ENCODE measurements around the gene NMNAT3. TPM values are rescaled to one million over a fixed set of nuclear protein-coding genes. Genes with fewer than 3 reads are reported as not detected.

The NMNAT3 gene
- polyA plus RNA-seq, 1 of the 3 experiments (the other 2 are of a cell fraction) = not detected

GRCh38 chr3:139541532-139542288, 136.1 kb downstream of the NMNAT3 start:
- no peaks in the 10 kb centered on the region for H3F3A ChIP-seq (replicated peaks; ENCODE audit: insufficient read depth)
- H3K79me2 ChIP-seq (ENCODE audit: insufficient read depth) = no peaks in the 10 kb centered on the region
- no peak overlapping the region; a peak in 1 of 4 replicates for H3K4me3 ChIP-seq (ENCODE audit: low read depth in 2 of 2, low read length in 1 of 2)
- no peaks in the 10 kb centered on the region for H4K20me1 ChIP-seq (ENCODE audit: insufficient read depth)
- ChIA-PET POLR2A (interaction anchor here (0.9 to 1.0 kb wide), 2 partner anchors 152 to 171 kb away, joined by 3 read pairs; partner anchors contain the start of gene COPB2), CTCF (interaction anchor here (0.9 to 4.4 kb wide), 8 partner anchors 8 to 188 kb away, joined by 3 to 24 read pairs (median 6); no protein-coding TSS in a partner anchor)
- no peak overlapping the region for H2AFZ ChIP-seq (ENCODE audit: low read depth)
- no peaks in the 10 kb centered on the region for H3K9me3 ChIP-seq
- peaks cover 15 to 36% of the 10 kb centered on the region in 2 experiments; a peak in 3 of 4 replicates for H3K4me1 ChIP-seq (ENCODE audit: control insufficient read depth in 1 of 2, insufficient read depth in 2 of 2, low read depth in 1 of 2, low read length in 1 of 2)
- 94% methylated on average over 5 of the region's 5 CpGs for WGBS (ENCODE audit: low lambda C conversion rate)
- no peaks in the 10 kb centered on the region for H3K9me2 ChIP-seq
- no peaks in the 10 kb centered on the region for H3K36me3 ChIP-seq (replicated peaks in 1 of 2; ENCODE audit: control insufficient read depth in 1 of 2, insufficient read depth in 2 of 2, low read length in 1 of 2)
- H3K27ac ChIP-seq (ENCODE audit: low read depth in 2 of 2, low read length in 1 of 2) = peak overlapping the region in 1 of 2 experiments; percentile 100; a peak in 2 of 4 replicates
- no peak for TF ChIP-seq SMC3 (IDR thresholded peaks at IDR 0.05; ENCODE audit: low read depth, low read length)
- TF ChIP-seq MEF2A (IDR thresholded peaks at IDR 0.05; ENCODE audit: borderline replicate concordance, low read depth) = no peak
- no peak for TF ChIP-seq TCF12 (IDR thresholded peaks at IDR 0.05)
- TF ChIP-seq USF1 (IDR thresholded peaks at IDR 0.05; ENCODE audit: borderline replicate concordance, low read depth) = no peak
- no peak for TF ChIP-seq IRF3 (IDR thresholded peaks at IDR 0.05; ENCODE audit: low read depth, low read length)
- TF ChIP-seq JUND (IDR thresholded peaks at IDR 0.05) = no peak
- DNase-seq = no peak
- H3K27me3 ChIP-seq (ENCODE audit: insufficient read depth) = no peaks in the 10 kb centered on the region
- H3K9ac ChIP-seq = no peak overlapping the region
- no peak overlapping the region for H3K4me2 ChIP-seq

- peak; percentile 48; the same call in 1 of the 2 replicates for TF ChIP-seq MXI1 (IDR thresholded peaks at IDR 0.05; ENCODE audit: low read depth, low read length)
- TF ChIP-seq FOSL2 (IDR thresholded peaks at IDR 0.05; ENCODE audit: borderline replicate concordance, low read depth) = no peak
- Histone ChIP-seq H3K4me2 (peak overlapping the region; percentile 83), H3F3A (replicated peaks; ENCODE audit: insufficient read depth) (no peaks in the 10 kb centered on the region), H3K79me2 (ENCODE audit: insufficient read depth) (no peaks in the 10 kb centered on the region), H3K27ac (ENCODE audit: low read depth in 2 of 2, low read length in 1 of 2) (peak overlapping the region in 1 of 2 experiments; percentile 100; a peak in 2 of 4 replicates), H3K9ac (peak overlapping the region; percentile 77; the same call in 1 of the 2 replicates), H3K4me1 (ENCODE audit: control insufficient read depth in 1 of 2, insufficient read depth in 2 of 2, low read depth in 1 of 2, low read length in 1 of 2) (peaks cover 18 to 44% of the 10 kb centered on the region in 2 experiments), H3K27me3 (ENCODE audit: insufficient read depth) (no peaks in the 10 kb centered on the region), H2AFZ (ENCODE audit: low read depth) (peak overlapping the region; percentile 92; the same call in 1 of the 2 replicates), H4K20me1 (ENCODE audit: insufficient read depth) (no peaks in the 10 kb centered on the region), H3K9me2 (no peaks in the 10 kb centered on the region), H3K9me3 (no peaks in the 10 kb centered on the region), H3K36me3 (replicated peaks in 1 of 2; ENCODE audit: control insufficient read depth in 1 of 2, insufficient read depth in 2 of 2, low read length in 1 of 2) (no peaks in the 10 kb centered on the region), H3K4me3 (ENCODE audit: low read depth in 2 of 2, low read length in 1 of 2) (peak overlapping the region; percentile 66 to 68; a peak in 3 of 4 replicates)
- ChIA-PET CTCF (interaction anchor here (0.8 to 4.4 kb wide), 12 partner anchors 9 to 187 kb away, joined by 3 to 24 read pairs (median 6); no protein-coding TSS in a partner anchor), POLR2A (interaction anchor here (0.9 to 1.7 kb wide), 5 partner anchors 9 to 172 kb away, joined by 3 to 4 read pairs (median 3); partner anchors contain the start of gene COPB2)
- DNase-seq = peak; percentile 46
- 83% methylated on average over 5 of the region's 6 CpGs for whole genome bisulfite sequencing (ENCODE audit: low lambda C conversion rate)
These were observed 136.9 kb downstream of the NMNAT3 start for GRCh38 chr3:139540651-139541531.
